Stimulated activated CD4-positive, alpha-beta T cell treated with anti-CD3 and anti-CD28 coated beads, Interleukin-4, amount 100 ng/mL, for 48 hours (primary cell): ENCODE results near the gene GPRIN3.
A peak's percentile ranks its signal among the peaks of the same experiment; 100 is the strongest.

Experiments used
- DNase-seq, 2 donors: peaks; one replicate each; pipeline ENCODE4 v3.0.0-alpha.2; 2020; ENCODE audit warnings: low read depth in 2 of 2

GPRIN3 gene

GRCh38 chr4:89307446-89308160 is at the start of gene GPRIN3:
GPRIN3 (minus strand) TSS chr4:89307800; CDS start chr4:89250110, 57,690 bp downstream.
- DNase-seq, result peak; percentile 52 to 53

DNA sequence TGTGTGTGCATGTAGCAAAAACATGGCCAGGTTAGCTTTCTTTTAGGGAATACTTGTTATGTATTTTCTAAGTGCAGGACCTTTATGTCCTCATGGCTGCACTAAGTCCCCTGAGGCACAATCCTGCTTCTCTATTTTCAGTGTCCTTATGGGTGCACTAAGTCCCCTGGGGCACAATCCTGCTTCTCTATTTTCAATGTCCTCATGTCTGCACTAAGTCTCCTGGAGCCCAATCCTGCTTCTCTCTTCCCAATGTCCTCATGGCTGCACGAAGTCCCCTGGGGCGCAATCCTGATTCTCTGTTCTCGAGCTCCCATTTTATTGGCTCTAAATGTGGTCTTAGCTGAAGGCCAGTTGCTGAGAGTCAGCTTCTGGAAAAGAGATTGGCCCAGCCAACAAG is 49.7 kb upstream of the GPRIN3 start:
- no peak for DNase-seq

- DNase-seq, result no peak
Measured at GRCh38 chr4:89356086-89356485, 48.5 kb upstream of the GPRIN3 start.

GRCh38 chr4:89353514-89353913 is 45.9 kb upstream of the GPRIN3 start:
- DNase-seq, result no peak

- DNase-seq, result no peak
Measured at GRCh38 chr4:89352541-89352940, 44.9 kb upstream of the GPRIN3 start.

- no peak for DNase-seq
Measured at GRCh38 chr4:89351201-89351600, 43.6 kb upstream of the GPRIN3 start.

DNA sequence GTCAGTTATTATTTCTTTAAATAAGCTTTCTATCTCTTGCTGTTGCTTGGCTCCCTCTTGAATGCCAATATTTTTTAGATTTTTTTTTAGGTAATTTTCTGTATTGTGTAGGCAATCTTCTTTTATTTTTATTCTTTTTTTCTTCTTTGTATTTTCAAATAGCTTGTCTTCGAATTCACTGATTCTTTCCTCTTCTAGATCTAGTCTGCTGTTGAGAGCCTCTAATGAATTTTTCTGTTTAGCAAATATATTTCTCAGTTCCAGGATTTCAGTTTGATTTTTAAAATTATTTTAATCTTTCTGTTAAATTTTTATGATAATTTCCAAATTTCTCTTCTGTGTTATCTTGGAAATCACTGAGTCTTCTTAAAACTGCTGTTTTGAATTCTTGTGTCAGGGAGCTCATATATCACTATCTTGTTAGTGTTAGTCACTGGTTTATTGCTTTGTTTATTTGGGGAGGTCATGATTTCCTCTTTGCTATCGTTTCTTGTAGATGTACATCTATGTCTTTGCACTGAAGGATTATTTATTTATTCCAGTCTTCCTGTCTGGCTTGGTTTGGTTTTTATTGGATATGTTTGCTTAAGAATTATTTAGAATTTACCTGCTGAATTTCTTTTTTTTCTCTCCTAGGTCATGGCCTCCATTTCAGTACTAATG is 39.9 kb upstream of the GPRIN3 start:
- DNase-seq, result no peak

GRCh38 chr4:89344571-89344970 is 37.0 kb upstream of the GPRIN3 start:
- DNase-seq, result no peak

GRCh38 chr4:89338206-89338605 is 30.6 kb upstream of the GPRIN3 start:
- no peak for DNase-seq

DNA sequence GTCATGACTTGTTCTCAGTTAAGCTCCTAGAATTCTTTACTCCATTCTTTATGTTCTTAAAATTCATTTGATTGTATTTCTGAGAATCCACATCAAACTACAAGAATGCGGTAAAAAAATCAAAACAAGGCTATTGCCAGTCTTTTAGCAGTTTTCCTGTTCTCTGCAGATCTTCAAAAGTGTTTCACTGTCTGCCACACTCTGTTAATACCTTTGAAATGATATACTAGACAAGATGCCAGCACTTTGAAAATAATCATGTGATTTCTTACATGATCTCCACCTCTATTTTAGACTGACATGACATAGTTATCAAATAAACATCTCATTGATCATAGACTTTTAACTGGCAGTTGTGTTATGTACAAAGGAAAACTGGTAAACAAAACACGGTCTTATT is 30.1 kb upstream of the GPRIN3 start:
- no peak for DNase-seq

DNA sequence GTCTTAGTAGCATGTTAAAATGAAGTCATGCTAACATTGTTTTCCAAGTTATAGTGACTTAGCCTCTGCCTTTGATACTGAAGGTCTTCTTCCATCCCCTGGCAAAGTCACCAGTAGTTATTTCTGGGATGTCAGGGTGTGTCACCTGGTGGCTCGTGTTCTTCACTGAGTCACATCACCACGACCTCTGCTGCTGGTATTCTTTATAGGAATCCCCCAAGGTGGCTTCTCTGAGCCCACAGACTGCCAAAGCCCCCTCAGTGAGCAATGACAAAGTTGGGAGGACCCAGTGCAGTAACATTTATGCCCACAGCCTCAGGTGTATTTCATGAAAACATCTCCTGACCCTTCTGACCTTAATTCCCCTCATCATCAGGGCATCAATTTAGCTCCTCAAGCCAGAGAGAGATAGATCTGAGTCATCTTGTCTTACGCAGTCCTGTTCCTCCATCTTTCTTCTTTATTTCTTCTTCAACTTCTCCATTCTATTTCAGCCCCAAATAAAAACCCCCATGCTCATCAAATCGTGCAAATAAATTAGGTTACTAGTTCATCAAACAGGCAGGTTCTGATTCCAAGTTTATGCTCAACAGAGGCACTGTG is 29.3 kb upstream of the GPRIN3 start:
- DNase-seq, result peak in 1 of 2 donors; percentile 6

GRCh38 chr4:89334830-89335229 is 27.2 kb upstream of the GPRIN3 start:
- no peak for DNase-seq

DNA sequence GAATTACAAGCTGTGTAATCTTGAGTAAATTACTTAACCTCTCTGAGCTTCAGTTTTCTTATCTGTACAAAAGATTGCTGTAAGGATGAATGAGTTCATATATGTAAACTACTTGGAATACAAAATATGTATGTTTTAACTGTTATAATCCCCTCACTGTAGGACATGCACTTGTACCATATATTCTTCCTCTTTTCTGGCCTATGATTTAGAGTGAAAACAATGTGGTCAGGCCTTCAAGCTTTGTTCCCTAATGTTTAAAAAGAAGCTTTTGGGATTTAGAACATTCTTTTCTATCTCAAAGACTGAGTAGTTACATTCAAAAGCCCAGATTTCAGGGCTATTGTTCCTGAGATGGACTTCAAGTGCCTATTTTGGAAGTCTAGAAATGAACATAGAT is 26.7 kb upstream of the GPRIN3 start:
- DNase-seq, result no peak

DNA sequence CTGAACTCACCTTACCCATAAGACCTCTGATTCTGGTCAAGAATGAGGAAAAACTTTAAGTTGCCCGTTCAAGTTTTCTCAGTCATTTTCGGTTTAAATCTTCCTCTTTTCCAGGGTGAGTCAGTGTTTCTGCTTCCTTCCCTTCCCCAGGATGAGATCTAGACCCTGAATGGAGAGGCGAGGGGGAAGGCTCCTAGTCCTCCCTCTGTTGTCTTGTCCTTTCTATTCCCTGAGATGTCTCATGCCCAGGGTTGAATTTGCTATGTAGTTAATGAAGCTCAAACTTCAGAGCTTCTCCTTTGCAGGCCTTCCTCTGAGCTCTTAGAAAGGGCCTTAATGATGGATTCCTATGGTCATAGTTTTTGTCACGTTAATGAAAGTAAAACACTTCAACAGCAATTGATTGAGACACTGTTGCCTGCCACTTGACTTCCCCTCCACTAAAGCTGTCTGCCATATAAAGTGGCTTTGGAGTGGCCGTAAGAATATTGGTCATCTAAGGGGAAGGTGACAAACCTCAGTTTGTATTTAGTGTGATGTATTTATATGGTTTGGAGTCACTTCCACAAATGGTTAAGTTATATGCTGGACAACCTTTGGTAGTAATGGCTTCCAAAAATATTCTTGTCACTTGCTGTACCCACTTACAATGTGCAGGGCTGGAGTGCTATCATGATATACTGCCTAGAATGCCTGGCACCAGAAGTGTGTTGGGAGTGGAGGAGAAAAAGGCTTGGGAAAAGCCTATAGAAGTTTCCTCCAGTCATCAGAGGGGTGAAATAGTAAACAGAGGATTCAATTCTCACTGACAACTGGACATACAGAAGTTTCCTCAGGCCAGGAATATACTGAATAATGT is 24.3 kb upstream of the GPRIN3 start:
- DNase-seq, result no peak

DNA sequence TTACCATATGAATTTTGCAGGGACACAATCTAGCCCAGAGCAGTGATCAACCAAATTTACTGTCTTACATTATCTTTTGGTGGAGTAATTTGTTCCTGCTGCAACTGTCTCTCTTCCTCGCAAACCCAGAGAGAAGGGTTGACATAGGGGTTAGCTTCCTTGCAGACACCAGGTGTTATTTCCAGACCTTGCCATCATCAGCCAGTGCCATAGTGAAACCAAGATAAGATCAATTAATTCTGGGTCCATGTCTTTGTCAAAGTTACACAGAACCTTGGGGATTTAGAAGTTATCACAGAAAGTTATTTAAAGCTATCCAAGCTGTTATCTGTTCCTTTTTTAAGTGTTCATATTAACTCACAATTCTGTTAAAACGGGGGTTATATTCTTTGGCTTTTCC is 23.6 kb upstream of the GPRIN3 start:
- no peak for DNase-seq

- no peak for DNase-seq
Measured at GRCh38 chr4:89329280-89329679, 21.7 kb upstream of the GPRIN3 start.

- no peak for DNase-seq
Measured at GRCh38 chr4:89324671-89325070, 17.1 kb upstream of the GPRIN3 start.

GRCh38 chr4:89322671-89323070 is 15.1 kb upstream of the GPRIN3 start:
- DNase-seq, result no peak

GRCh38 chr4:89319756-89320155 is 12.2 kb upstream of the GPRIN3 start:
- DNase-seq, result no peak

DNA sequence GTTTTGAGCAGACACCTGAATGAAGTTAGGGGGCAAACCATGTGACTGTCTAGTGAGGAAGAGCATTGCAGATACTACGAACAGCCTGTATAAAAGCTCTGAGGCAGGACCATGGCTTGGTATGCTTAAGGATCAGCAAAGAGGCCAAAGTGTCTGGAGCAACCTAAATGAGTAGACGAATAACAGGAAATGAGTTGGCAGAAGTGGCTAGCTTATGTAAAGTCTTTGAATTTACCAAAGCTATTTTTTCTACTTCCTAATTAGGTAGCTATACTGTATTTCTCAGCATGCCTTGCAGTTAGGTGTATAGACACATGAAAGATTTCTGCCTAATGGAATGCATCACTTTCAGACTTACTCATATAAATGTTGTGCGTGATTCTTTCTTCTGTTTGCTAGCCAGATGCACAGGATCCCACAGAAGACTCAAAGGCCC is 9.3 kb upstream of the GPRIN3 start:
- no peak for DNase-seq

GRCh38 chr4:89316211-89316610 is 8.6 kb upstream of the GPRIN3 start:
- DNase-seq, result no peak

DNA sequence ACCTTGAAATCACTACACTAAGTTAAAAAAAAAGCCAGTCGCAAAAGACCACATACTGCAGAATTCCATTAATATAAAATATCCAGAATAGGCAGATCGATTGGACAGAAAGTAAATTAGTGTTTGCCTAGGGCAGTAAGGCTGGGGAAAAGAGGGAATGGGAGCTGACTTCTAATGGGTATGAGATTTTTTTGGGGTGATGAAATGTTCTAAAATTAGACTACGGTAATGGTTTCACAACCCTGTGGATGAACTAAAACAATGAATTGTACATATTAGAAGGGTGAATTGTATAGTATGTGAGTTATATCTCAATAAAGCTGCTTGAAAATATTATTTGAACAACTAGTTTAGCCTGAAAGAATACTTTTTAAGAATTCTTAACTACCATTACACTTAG is 6.7 kb upstream of the GPRIN3 start:
- no peak for DNase-seq
